ENCODE data around the gene KCNH1.

GRCh38 chr1:211174375-211174774 is 40.4 kb upstream of the KCNH1 start:
- TF ChIP-seq EZH2phosphoT487 (IDR thresholded peaks at IDR 0.05; ENCODE audit: borderline replicate concordance, low read depth) (no peak), RAD21 (IDR thresholded peaks at IDR 0.05; ENCODE audit: low read length) (no peak), MAX (IDR thresholded peaks at IDR 0.05; ENCODE audit: low read depth) (no peak), SMC3 (IDR thresholded peaks at IDR 0.05; ENCODE audit: low read depth, low read length) (no peak), EP300 (IDR thresholded peaks at IDR 0.05; ENCODE audit: borderline replicate concordance in 1 of 2, low read depth in 1 of 2, low read length in 1 of 2) (no peak), RCOR1 (IDR thresholded peaks at IDR 0.05; ENCODE audit: low read length) (no peak)
- TF ChIP-seq, protein P1, sequence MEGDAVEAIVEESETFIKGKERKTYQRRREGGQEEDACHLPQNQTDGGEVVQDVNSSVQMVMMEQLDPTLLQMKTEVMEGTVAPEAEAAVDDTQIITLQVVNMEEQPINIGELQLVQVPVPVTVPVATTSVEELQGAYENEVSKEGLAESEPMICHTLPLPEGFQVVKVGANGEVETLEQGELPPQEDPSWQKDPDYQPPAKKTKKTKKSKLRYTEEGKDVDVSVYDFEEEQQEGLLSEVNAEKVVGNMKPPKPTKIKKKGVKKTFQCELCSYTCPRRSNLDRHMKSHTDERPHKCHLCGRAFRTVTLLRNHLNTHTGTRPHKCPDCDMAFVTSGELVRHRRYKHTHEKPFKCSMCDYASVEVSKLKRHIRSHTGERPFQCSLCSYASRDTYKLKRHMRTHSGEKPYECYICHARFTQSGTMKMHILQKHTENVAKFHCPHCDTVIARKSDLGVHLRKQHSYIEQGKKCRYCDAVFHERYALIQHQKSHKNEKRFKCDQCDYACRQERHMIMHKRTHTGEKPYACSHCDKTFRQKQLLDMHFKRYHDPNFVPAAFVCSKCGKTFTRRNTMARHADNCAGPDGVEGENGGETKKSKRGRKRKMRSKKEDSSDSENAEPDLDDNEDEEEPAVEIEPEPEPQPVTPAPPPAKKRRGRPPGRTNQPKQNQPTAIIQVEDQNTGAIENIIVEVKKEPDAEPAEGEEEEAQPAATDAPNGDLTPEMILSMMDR (IDR thresholded peaks at IDR 0.05), result no peak
